ENCODE measurements around the gene USP10. TPM values are rescaled to one million over a fixed set of nuclear protein-coding genes. Genes with fewer than 3 reads are reported as not detected.

The USP10 gene
- total and polyA plus RNA-seq, 12 donors = 17.5 to 82.9 (median 62.8) TPM

DNA sequence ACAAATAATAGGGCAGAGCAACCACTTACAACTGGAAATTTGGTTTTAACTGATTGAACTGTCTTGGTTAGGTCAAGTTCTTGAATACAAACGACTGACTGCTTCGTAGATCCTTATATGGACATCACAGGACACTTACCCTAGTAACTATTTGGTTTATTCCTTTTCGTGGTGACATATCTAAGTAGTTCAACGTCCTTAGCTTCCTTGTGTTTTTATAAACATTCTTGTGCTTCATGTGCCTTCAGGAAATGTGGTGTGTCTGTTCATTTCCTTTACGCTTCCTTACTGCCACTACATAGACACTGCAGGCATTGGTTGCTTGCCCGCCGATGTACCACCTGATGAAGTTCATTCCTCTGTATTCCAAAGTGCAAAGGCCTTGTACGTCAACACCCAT, 59.3 kb downstream of the USP10 start:
- DNase-seq = no peak
- Histone ChIP-seq H3K27ac (peak overlapping the region in 2 of 10 donors; percentile 14 to 17), H3K4me3 (no peak overlapping the region), H3K9me3 (no peaks in the 10 kb centered on the region), H3K36me3 (peaks cover 0 to 61% (median 16%) of the 10 kb centered on the region in 9 donors), H3K4me1 (peaks cover 0 to 34% (median 23%) of the 10 kb centered on the region in 9 donors), H3K27me3 (no peaks in the 10 kb centered on the region)
- intact Hi-C loops (cut with DNase I) = loop anchor here in 6 of 10 donors (5.0 to 10.0 kb wide), 3 partner anchors 193 to 326 kb away; no protein-coding TSS in a partner anchor
- 56 to 63% methylated on average over 8 of the region's 8 CpGs for WGBS, 2 donors
- TF ChIP-seq, protein P1, sequence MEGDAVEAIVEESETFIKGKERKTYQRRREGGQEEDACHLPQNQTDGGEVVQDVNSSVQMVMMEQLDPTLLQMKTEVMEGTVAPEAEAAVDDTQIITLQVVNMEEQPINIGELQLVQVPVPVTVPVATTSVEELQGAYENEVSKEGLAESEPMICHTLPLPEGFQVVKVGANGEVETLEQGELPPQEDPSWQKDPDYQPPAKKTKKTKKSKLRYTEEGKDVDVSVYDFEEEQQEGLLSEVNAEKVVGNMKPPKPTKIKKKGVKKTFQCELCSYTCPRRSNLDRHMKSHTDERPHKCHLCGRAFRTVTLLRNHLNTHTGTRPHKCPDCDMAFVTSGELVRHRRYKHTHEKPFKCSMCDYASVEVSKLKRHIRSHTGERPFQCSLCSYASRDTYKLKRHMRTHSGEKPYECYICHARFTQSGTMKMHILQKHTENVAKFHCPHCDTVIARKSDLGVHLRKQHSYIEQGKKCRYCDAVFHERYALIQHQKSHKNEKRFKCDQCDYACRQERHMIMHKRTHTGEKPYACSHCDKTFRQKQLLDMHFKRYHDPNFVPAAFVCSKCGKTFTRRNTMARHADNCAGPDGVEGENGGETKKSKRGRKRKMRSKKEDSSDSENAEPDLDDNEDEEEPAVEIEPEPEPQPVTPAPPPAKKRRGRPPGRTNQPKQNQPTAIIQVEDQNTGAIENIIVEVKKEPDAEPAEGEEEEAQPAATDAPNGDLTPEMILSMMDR (IDR thresholded peaks at IDR 0.05) = no peak
- ATAC-seq = no peak

DNA sequence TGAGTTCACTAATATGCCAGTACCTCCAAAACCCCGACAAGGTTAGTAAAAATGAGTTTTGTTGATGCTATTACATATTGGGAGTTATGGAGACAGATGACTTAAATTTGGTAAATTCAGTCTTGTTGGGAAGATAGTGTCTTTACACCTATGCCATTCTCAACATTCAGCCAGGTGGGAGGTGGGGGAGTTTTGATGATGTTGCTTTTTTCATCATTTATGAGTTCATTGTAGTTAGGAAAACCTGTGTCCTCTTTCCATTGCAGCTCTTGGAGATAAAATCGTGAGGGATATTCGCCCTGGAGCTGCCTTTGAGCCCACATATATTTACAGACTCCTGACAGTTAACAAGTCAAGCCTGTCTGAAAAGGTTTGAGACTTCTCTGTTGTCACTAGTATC, 60.1 kb downstream of the USP10 start:
- no peaks in the 10 kb centered on the region for H3K9me3 ChIP-seq
- TF ChIP-seq, protein P1 (IDR thresholded peaks at IDR 0.05) = no peak
- no peak for ATAC-seq
- no peaks in the 10 kb centered on the region for H3K27me3 ChIP-seq
- H3K4me1 ChIP-seq = peaks cover 0 to 25% (median 14%) of the 10 kb centered on the region in 9 donors
- H3K4me3 ChIP-seq = no peak overlapping the region
- 95 to 99% methylated on average over 3 of the region's 3 CpGs for WGBS, 2 donors
- H3K27ac ChIP-seq = no peak overlapping the region
- no peak for DNase-seq
- H3K36me3 ChIP-seq = peaks cover 0 to 70% (median 19%) of the 10 kb centered on the region in 9 donors
- intact Hi-C loops (cut with DNase I) = loop anchor here in 7 of 10 donors (5.0 to 10.0 kb wide), 5 partner anchors 95 to 325 kb away; no protein-coding TSS in a partner anchor

DNA sequence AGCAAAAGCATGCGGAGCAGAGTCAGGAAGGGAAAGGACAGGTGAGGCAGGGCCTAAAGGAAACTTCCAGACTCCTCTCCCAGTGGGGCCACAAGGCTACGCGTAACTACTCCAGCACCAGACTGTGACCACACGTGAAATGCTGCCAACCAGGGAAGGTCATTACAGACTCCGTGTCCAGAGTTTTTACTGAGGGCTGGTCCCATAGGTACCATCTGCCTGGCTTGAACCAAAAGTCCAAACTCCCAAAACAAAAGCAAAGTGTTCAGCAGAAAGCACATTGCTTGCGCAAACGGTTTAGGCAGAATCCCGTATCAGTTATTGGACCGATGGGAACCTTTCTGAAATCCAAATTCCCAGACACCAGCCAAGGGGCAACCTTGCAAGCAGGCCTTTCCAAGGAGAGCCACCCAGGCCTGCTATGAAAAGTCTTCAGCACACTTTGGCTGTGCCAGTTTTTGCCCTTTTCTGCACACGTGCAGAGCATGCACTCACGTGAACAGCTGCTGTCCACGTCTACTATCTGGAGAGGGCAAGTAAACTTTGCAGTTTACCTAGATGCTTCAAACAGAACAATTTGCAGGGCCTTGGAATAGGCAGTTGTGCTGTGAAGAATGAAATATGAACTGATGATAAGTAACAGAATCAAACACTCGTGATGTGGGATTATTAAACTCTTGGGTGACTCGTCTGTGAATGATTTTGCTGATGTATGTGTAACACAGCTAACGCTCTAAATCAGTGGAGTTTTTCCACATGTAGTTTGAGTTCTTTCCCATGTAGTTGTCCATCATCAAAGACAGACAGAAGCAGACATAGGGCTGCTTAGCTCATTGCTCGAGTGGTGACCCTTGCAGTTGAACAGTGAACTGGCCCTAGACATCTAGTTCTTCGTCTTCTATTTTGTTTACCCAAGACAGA, 61.9 kb downstream of the USP10 start:
- no peak for DNase-seq
- peaks cover 0 to 83% (median 26%) of the 10 kb centered on the region in 9 donors for H3K36me3 ChIP-seq
- peaks cover 0 to 25% (median 10%) of the 10 kb centered on the region in 9 donors for H3K4me1 ChIP-seq
- no peak overlapping the region for H3K27ac ChIP-seq
- no peak overlapping the region for H3K4me3 ChIP-seq
- no peaks in the 10 kb centered on the region for H3K27me3 ChIP-seq
- TF ChIP-seq, protein P1 (IDR thresholded peaks at IDR 0.05) = no peak
- ATAC-seq = no peak
- WGBS, 2 donors = 92 to 93% methylated on average over 17 of the region's 17 CpGs
- intact Hi-C loops (cut with DNase I) = loop anchor here in 3 of 10 donors (5.0 to 10.0 kb wide), 3 partner anchors 93 to 323 kb away; no protein-coding TSS in a partner anchor
- H3K9me3 ChIP-seq = no peaks in the 10 kb centered on the region

DNA sequence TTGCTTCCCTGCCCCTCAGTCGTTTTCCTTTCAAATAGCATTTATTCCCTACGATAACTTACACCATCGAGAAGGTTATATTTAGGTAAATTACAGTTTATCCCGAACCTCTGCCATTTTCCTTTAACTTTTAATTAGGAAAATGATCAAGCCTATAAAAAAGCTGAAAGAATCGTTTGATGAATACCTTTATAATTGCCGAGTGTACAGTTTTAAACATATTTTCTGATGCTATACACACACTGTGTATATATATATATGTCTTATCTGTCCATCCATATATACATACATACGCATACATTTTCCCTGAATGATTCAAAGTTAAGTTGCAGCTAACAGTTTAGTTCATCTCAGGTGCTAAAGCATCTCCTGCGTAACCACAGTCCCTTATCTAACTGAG, 63.4 kb downstream of the USP10 start:
- H3K4me1 ChIP-seq = peaks cover 0 to 28% (median 10%) of the 10 kb centered on the region in 9 donors
- no peaks in the 10 kb centered on the region for H3K9me3 ChIP-seq
- no peaks in the 10 kb centered on the region for H3K27me3 ChIP-seq
- intact Hi-C loops (cut with DNase I) = loop anchor here in 3 of 10 donors (5.0 to 10.0 kb wide), 3 partner anchors 92 to 322 kb away; no protein-coding TSS in a partner anchor
- peaks cover 0 to 95% (median 28%) of the 10 kb centered on the region in 9 donors for H3K36me3 ChIP-seq
- WGBS, 2 donors = 94 to 96% methylated on average over 8 of the region's 8 CpGs
- ATAC-seq = no peak
- H3K4me3 ChIP-seq = no peak overlapping the region
- DNase-seq = no peak
- TF ChIP-seq, protein P1 (IDR thresholded peaks at IDR 0.05) = no peak
- no peak overlapping the region for H3K27ac ChIP-seq

Measured in heart right ventricle (tissue), 16 donors.